SK-N-SH treated with all-trans-retinoic acid at 6 μM for 48 hours (cell line): ENCODE results near the gene CASP10.

Experiments used
- ARNTL ChIP-seq: fragments of 450-650 bp; formaldehyde crosslinking; IDR thresholded peaks from 2 replicates; pipeline ENCODE4 v1.5.0; 2020; ENCODE audit warnings: low read depth, mild to moderate bottlenecking, moderate library complexity, borderline replicate concordance
- CSDC2 ChIP-seq: fragments of 250-450 bp; sonication (Bioruptor Pico); IDR thresholded peaks from 2 replicates; pipeline ENCODE4 v1.5.0; 2020; ENCODE audit warnings: mild to moderate bottlenecking, moderate library complexity
- ESRRG ChIP-seq: fragments of 250-450 bp; sonication (Bioruptor Pico); IDR thresholded peaks from 2 replicates; pipeline ENCODE4 v1.6.1; 2021; ENCODE audit warnings: mild to moderate bottlenecking
- ISL1 ChIP-seq: fragments of 250-450 bp; sonication (Bioruptor Pico); IDR thresholded peaks from 2 replicates; pipeline ENCODE4 v2.1.2; 2022; ENCODE audit warnings: mild to moderate bottlenecking, moderate library complexity
- OSR1 ChIP-seq: fragments of 250-450 bp; sonication (Bioruptor Pico); IDR thresholded peaks from 2 replicates; pipeline ENCODE4 v1.8.0; 2022; ENCODE audit warnings: moderate library complexity, mild to moderate bottlenecking, inconsistent platforms
- RARB ChIP-seq: fragments of 250-450 bp; sonication (Bioruptor Pico); IDR thresholded peaks from 2 replicates; pipeline ENCODE4 v1.8.0; 2021; ENCODE audit warnings: mild to moderate bottlenecking, moderate library complexity
- TF ChIP-seq, protein P1 (sequence below): fragments of 250-450 bp; sonication (Bioruptor Pico); IDR thresholded peaks from 2 replicates; pipeline ENCODE4 v1.8.0; 2020; ENCODE audit warnings: mild to moderate bottlenecking, moderate library complexity, borderline replicate concordance
- TF ChIP-seq, protein P2 (sequence below): fragments of 250-450 bp; sonication (Bioruptor Pico); IDR thresholded peaks from 2 replicates; pipeline ENCODE4 v1.5.1; 2020; ENCODE audit warnings: low read depth, mild to moderate bottlenecking, moderate library complexity
- TF ChIP-seq, protein P3 (sequence below): fragments of 250-450 bp; sonication (Bioruptor Pico); IDR thresholded peaks from 2 replicates; pipeline ENCODE4 v1.8.0; 2021; ENCODE audit warnings: low read depth, mild to moderate bottlenecking, moderate library complexity, borderline replicate concordance

DNA sequence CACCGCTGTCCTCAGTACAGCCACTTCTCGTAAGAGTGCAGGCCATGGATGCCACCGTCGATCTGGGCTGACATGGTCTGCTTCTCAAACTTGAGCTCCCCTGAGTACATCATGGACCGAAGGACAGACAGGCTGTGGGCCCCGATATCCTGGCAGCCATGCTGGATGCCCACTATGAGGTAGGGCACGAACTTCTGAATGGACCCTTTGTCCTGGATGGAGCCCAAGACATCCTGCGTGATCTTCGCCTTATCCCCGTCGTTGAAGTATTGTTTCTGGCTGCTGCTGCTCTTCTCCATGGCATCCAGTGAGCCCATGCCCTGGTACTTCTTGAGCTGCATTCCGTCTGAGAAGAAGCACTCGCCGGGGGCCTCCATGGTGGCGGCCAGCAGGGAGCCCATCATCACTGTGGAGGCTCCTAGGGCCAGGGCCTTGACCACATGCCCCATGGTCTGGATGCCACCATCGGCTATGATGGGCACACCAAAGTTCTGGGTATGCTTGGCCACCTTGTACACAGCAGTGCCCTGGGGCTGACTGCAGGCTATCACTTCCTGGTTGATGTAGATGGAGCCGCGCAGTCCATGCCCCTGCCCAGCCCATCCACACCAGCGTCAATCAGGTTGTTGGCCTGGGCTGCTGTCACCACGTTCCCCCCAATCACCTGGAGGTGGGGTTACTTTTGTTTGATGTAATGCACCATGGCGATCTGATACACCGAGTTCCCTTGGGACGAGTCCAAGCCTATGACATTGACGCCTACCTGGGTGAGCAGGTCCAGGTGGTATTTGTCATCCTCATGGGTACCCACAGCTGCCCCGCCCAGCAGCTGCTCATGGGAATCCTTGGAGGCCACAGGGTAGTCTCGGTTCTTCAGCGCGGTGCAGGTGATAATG, 45.2 kb upstream of the CASP10 start:
- TF ChIP-seq, protein P1, sequence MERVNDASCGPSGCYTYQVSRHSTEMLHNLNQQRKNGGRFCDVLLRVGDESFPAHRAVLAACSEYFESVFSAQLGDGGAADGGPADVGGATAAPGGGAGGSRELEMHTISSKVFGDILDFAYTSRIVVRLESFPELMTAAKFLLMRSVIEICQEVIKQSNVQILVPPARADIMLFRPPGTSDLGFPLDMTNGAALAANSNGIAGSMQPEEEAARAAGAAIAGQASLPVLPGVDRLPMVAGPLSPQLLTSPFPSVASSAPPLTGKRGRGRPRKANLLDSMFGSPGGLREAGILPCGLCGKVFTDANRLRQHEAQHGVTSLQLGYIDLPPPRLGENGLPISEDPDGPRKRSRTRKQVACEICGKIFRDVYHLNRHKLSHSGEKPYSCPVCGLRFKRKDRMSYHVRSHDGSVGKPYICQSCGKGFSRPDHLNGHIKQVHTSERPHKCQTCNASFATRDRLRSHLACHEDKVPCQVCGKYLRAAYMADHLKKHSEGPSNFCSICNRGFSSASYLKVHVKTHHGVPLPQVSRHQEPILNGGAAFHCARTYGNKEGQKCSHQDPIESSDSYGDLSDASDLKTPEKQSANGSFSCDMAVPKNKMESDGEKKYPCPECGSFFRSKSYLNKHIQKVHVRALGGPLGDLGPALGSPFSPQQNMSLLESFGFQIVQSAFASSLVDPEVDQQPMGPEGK, result no peak
- TF ChIP-seq, protein P2, sequence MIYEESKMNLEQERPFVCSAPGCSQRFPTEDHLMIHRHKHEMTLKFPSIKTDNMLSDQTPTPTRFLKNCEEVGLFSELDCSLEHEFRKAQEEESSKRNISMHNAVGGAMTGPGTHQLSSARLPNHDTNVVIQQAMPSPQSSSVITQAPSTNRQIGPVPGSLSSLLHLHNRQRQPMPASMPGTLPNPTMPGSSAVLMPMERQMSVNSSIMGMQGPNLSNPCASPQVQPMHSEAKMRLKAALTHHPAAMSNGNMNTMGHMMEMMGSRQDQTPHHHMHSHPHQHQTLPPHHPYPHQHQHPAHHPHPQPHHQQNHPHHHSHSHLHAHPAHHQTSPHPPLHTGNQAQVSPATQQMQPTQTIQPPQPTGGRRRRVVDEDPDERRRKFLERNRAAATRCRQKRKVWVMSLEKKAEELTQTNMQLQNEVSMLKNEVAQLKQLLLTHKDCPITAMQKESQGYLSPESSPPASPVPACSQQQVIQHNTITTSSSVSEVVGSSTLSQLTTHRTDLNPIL (CRISPR knock-in tag), result no peak
- no peak for TF ChIP-seq ARNTL (CRISPR knock-in tag)
- TF ChIP-seq CSDC2 (CRISPR knock-in tag), result no peak
- TF ChIP-seq ESRRG (CRISPR knock-in tag), result no peak
- TF ChIP-seq, protein P3, sequence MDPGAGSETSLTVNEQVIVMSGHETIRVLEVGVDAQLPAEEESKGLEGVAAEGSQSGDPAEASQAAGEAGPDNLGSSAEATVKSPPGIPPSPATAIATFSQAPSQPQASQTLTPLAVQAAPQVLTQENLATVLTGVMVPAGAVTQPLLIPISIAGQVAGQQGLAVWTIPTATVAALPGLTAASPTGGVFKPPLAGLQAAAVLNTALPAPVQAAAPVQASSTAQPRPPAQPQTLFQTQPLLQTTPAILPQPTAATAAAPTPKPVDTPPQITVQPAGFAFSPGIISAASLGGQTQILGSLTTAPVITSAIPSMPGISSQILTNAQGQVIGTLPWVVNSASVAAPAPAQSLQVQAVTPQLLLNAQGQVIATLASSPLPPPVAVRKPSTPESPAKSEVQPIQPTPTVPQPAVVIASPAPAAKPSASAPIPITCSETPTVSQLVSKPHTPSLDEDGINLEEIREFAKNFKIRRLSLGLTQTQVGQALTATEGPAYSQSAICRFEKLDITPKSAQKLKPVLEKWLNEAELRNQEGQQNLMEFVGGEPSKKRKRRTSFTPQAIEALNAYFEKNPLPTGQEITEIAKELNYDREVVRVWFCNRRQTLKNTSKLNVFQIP (CRISPR knock-in tag), result no peak
- TF ChIP-seq RARB, result no peak
- TF ChIP-seq OSR1 (CRISPR knock-in tag), result no peak
- TF ChIP-seq ISL1 (CRISPR knock-in tag), result no peak
